GM18526 (cell line): ENCODE results near the gene DPP10.

Experiments
- POLR2A ChIP-seq: IDR thresholded peaks from 3 replicates; pipeline ENCODE4 v1.6.1; 2011; ENCODE audit not compliant: insufficient read length; ENCODE audit errors: extremely low read depth

DPP10 gene

DNA sequence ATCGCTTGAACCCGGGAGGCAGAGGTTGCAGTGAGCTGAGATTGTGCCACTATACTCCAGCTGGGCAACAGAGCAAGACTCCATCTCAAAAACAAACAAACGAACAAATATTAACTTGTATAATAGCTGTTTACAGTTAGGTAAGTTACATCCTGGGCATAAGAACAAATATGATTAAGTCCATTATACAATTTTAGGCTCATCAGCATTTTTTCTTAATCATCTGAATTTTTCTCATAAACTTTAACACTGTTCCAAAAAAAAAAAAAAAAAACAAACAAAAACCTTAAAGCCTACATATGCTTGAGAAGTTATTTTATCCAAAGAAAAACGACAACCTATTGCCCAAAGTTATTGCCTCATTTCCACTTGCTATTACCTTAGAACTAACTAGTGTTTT is 1042.5 kb downstream of the DPP10 start:
- TF ChIP-seq POLR2A, result no peak

DNA sequence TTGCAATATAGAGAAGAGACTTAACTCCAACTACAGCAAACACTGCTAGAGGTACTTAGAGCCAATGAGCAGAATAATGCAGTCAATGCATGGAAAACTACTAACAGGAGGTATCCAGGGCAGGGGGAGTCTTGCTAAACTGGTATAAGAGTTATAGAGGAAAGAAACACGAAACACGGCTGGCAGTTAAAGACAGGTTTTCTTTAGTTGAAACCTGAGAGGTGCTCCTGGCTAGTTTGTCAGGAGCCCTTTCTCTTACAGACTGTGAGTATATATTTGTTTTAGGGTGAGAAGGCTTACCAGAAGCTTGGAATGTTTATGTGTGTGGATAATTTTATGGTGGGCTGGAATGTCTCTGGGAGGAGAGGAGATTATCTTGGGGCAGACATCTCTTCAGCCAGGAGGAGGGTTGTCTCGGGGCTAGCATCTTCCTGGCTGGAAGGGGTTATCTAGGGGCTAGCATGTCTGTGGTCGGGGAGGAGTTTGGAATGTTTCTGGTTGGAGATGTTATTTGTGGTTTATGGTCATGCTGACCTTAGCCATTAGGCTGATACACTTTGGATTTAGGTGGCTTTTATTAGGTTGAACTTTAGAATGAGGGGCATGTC is 1048.8 kb downstream of the DPP10 start:
- no peak for TF ChIP-seq POLR2A

- no peak for TF ChIP-seq POLR2A
Observed at GRCh38 chr2:115505331-115505730, 1062.9 kb downstream of the DPP10 start.

DNA sequence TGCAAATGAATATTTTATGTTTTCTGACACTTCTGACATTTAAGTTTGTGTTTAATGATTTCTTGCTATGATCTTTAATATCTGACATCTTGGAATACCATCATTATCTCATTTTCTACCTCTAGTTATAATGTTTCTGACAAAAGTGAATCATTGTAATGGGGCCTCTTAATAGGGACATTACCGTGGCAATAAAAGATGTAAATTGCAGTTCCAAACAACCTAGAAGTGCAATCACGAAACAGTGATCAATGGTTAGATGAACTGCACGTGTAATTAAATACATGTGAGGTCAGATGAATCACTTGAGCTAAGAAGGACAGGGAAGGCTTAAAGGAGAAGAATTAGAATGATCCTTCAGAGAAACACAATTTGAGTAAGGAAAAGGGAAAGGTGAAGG is 1078.3 kb downstream of the DPP10 start:
- TF ChIP-seq POLR2A, result no peak

DNA sequence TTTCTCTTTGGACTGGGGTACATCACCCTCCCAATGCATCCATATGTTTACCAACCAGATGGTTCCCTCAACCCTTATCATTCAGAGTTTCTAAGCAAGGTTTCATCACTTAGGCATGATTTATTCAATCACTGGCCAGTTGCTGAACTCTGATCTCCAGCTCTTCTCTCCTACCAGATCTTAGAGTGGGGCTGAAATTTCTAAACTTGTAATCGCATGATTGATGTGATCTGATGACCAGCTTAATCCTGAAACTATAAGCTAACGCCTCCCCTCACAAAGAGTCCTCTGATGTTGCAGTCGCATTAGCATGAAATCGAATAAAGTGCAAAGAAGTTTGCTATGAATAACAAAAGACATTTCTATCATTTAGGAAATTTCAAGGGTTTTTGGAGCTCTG is 1082.0 kb downstream of the DPP10 start:
- TF ChIP-seq POLR2A, result no peak

DNA sequence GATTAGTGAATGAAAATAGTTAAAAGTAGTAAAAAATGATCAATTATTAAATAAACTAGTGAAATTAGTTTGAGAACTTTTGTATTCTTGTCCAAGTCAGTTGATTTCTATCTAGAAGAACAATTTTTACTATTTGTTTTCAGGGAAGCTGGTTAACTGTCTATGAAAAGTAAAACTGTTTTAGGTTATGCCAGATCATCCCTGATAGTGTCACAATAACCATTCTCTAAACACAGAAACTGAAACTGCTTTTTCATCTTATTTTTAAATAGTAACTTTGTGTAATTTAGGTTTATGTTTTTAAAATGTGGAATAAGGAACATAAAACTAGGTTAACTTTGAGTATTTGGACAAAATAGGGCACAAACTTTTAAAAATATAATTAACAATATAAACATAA is 1087.2 kb downstream of the DPP10 start:
- no peak for TF ChIP-seq POLR2A

GRCh38 chr2:115533081-115533480 is 1090.6 kb downstream of the DPP10 start:
- no peak for TF ChIP-seq POLR2A

GRCh38 chr2:115541814-115542213 is 1099.4 kb downstream of the DPP10 start:
- TF ChIP-seq POLR2A, result no peak

GRCh38 chr2:115542331-115542730 is 1099.9 kb downstream of the DPP10 start:
- no peak for TF ChIP-seq POLR2A

- no peak for TF ChIP-seq POLR2A
Observed at GRCh38 chr2:115543024-115543423, 1100.6 kb downstream of the DPP10 start.

GRCh38 chr2:115543461-115543860 is 1101.0 kb downstream of the DPP10 start:
- TF ChIP-seq POLR2A, result no peak

- no peak for TF ChIP-seq POLR2A
Observed at GRCh38 chr2:115549611-115550130, 1107.2 kb downstream of the DPP10 start.

DNA sequence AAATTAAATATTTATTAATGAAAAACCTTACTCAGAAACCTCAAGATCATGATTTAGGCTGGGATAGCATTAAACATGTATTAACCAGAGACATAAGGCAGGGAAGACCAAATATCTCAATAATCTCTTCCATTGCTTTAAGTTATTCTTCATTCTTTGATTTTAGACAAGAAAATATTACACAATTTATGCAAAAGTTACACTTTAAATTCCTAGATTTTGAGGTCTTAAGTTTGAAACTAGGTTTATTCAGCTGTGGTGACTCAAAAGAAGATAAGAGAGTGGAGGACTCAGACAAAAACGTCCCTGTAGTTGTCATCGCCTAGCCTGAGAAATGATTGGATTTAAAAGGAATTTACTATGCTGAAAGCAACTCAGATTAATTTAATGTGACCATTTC is 1110.3 kb downstream of the DPP10 start:
- no peak for TF ChIP-seq POLR2A

DNA sequence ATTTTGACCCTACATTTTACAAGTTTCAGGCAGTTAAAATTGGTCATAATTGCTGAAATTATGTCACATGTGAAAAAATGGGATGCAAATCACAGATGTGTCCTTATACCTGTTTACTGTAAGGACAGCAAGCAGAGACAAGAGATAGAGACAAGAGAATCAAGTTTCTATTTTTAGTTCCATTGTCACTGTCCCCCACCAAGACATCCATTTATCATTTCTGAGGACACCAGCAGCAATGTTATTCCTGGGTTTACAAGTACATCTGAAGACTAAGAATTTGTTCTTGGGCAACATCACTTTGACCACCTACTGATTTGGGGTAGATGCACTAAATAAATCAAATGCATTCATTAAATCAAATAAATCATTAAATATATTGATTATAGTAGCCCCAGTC is 1111.7 kb downstream of the DPP10 start:
- TF ChIP-seq POLR2A, result no peak

- TF ChIP-seq POLR2A, result no peak
Observed at GRCh38 chr2:115558725-115559124, 1116.3 kb downstream of the DPP10 start.

DNA sequence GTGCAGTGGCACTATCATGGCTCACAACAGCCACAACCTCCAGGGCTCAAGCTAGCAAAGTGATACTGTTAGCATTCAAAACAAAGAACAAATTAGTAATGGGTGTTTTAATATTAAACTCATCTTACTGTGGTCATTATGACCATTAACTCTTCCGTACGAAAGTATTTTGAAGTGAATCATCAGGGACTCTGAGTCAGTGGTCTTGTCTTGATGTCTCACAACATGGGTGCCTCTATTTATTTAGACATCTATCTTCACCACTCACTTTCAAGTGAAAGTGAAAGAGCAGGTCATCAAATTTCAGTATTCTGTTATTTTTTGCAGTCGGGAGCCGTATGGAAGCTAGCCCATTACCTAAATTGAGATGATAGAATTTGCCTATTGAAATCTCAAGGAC is 1118.2 kb downstream of the DPP10 start:
- TF ChIP-seq POLR2A, result no peak

DNA sequence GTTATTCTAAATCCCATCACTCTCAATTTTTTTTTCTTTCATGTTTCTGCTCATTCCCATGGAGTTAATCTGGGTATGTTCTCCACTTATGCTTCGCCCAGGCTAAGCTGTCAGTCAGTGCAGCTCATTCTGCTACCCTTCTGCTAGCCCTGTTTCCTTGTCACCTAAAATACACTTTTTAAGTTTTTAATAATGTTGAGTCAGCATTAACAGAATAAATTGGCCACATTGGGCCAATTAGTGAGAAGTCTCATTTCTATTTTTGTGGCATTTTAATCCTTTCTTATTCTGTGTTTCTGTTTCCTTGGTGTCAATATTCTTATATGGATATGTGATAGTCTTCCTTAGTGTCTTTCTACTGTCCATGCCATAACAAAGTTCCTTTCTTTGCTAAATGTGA is 1126.2 kb downstream of the DPP10 start:
- no peak for TF ChIP-seq POLR2A
